Non-pigmented ciliary epithelial cell (primary cell): ENCODE data around the gene ZNF208.
"Not testable (repeated sequence)": the region's sequence is repeated elsewhere in the genome, so short reads cannot be mapped to it uniquely, and the experiment has no call there.

ENCODE experiments used
- DNase-seq: peaks from one replicate; pipeline ENCODE4 v3.0.0-alpha.2; 2010; ENCODE audit warnings: low read depth

ZNF208 gene

GRCh38 chr19:22010437-22011143, at the start of gene ZNF208:
TSS of gene ZNF208 (minus strand) at chr19:22010943. CDS start at chr19:22010794, 149 bp downstream.
- not testable (repeated sequence) for DNase-seq

GRCh38 chr19:22052644-22053013, 41.9 kb upstream of the ZNF208 start:
- DNase-seq: no peak

GRCh38 chr19:22041151-22041550, 30.4 kb upstream of the ZNF208 start:
- not testable (repeated sequence) for DNase-seq

GRCh38 chr19:22030680-22031079, 19.9 kb upstream of the ZNF208 start:
- DNase-seq: no peak

- no peak for DNase-seq
These were observed 15.9 kb upstream of the ZNF208 start for GRCh38 chr19:22026687-22027086.

- DNase-seq: not testable (repeated sequence)
These were observed 14.8 kb upstream of the ZNF208 start for GRCh38 chr19:22025539-22025938.

- no peak for DNase-seq
These were observed 40.3 kb downstream of the ZNF208 start for GRCh38 chr19:21970466-21970865.

GRCh38 chr19:21947775-21948174, 63.0 kb downstream of the ZNF208 start:
- no peak for DNase-seq

- no peak for DNase-seq
These were observed 70.1 kb downstream of the ZNF208 start for GRCh38 chr19:21940684-21941083.

- DNase-seq: no peak
These were observed 76.2 kb downstream of the ZNF208 start for GRCh38 chr19:21934593-21934992.

- no peak for DNase-seq
These were observed 76.6 kb downstream of the ZNF208 start for GRCh38 chr19:21934131-21934530.

GRCh38 chr19:21922276-21922675, 88.5 kb downstream of the ZNF208 start:
- DNase-seq: no peak

GRCh38 chr19:21921691-21922180, 89.0 kb downstream of the ZNF208 start:
- DNase-seq: no peak

GRCh38 chr19:21915411-21915810, 95.3 kb downstream of the ZNF208 start:
- no peak for DNase-seq

- no peak for DNase-seq
These were observed 98.1 kb downstream of the ZNF208 start for GRCh38 chr19:21912654-21913053.

- DNase-seq: no peak
These were observed 100.4 kb downstream of the ZNF208 start for GRCh38 chr19:21910318-21910717.

GRCh38 chr19:21908066-21908465, 102.7 kb downstream of the ZNF208 start:
- no peak for DNase-seq

- no peak for DNase-seq
These were observed 103.2 kb downstream of the ZNF208 start for GRCh38 chr19:21907516-21907915.

GRCh38 chr19:21902571-21902970, 108.2 kb downstream of the ZNF208 start:
- DNase-seq: no peak

- no peak for DNase-seq
These were observed 108.9 kb downstream of the ZNF208 start for GRCh38 chr19:21901861-21902260.

- DNase-seq: no peak
These were observed 110.3 kb downstream of the ZNF208 start for GRCh38 chr19:21900401-21900800.

GRCh38 chr19:21891086-21891485, 119.7 kb downstream of the ZNF208 start:
- DNase-seq: no peak

GRCh38 chr19:21890017-21890416, 120.7 kb downstream of the ZNF208 start:
- not testable (repeated sequence) for DNase-seq

GRCh38 chr19:21885516-21885915, 125.2 kb downstream of the ZNF208 start:
- DNase-seq: not testable (repeated sequence)
